DOHH2 (cell line): ENCODE measurements around the gene ANKS1B.

Experiments used
- EZH2phosphoT487 ChIP-seq: fragments of 200-600 bp; sonication (generic); IDR thresholded peaks from 2 replicates; pipeline ENCODE4 v1.6.1; 2017; ENCODE audit warnings: borderline replicate concordance, mild to moderate bottlenecking, antibody characterized with exemption, low read length, moderate library complexity, mixed read lengths
- TF ChIP-seq, protein P1 (sequence below): fragments of 200-600 bp; sonication (generic); IDR thresholded peaks from one replicate; pipeline ENCODE4 v1.5.1; 2014; ENCODE audit warnings: antibody characterized with exemption, mild to moderate bottlenecking, low read depth, low read length; ENCODE audit not compliant: poor library complexity, severe bottlenecking

DNA sequence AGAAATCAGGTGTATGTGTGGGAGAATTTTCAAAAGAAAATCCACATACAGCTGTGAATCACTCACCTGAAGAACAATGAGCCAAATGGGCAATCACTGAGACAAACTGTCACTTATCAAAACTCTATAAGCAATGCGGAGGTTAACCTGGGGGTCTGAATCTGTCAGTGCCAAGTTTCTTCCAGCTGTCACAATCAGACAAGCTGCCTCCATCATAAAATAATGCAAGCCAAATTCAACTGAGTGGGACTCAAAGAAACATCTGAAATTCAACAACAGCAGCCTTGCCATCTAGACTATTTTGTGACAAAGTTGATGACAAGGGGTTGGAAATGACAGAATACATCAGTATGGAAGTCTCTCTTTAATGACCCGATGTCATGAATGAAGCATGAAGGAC lies 276.9 kb downstream of the ANKS1B start:
- TF ChIP-seq, protein P1, sequence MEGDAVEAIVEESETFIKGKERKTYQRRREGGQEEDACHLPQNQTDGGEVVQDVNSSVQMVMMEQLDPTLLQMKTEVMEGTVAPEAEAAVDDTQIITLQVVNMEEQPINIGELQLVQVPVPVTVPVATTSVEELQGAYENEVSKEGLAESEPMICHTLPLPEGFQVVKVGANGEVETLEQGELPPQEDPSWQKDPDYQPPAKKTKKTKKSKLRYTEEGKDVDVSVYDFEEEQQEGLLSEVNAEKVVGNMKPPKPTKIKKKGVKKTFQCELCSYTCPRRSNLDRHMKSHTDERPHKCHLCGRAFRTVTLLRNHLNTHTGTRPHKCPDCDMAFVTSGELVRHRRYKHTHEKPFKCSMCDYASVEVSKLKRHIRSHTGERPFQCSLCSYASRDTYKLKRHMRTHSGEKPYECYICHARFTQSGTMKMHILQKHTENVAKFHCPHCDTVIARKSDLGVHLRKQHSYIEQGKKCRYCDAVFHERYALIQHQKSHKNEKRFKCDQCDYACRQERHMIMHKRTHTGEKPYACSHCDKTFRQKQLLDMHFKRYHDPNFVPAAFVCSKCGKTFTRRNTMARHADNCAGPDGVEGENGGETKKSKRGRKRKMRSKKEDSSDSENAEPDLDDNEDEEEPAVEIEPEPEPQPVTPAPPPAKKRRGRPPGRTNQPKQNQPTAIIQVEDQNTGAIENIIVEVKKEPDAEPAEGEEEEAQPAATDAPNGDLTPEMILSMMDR = no peak
- TF ChIP-seq EZH2phosphoT487 = no peak
